HG03159 (cell line): ENCODE results near the gene TRIP6.
A peak's percentile ranks its signal among the peaks of the same experiment; 100 is the strongest.
"Not testable (repeated sequence)": the region's sequence is repeated elsewhere in the genome, so short reads cannot be mapped to it uniquely, and the experiment has no call there.

Source experiments
- ATAC-seq: cut with Tn5 transposase; IDR thresholded peaks from one replicate; pipeline ENCODE4 v1.9.1; 2021; ENCODE audit warnings: mild to moderate bottlenecking, moderate library complexity; ENCODE audit not compliant: unreplicated experiment

The TRIP6 gene

DNA sequence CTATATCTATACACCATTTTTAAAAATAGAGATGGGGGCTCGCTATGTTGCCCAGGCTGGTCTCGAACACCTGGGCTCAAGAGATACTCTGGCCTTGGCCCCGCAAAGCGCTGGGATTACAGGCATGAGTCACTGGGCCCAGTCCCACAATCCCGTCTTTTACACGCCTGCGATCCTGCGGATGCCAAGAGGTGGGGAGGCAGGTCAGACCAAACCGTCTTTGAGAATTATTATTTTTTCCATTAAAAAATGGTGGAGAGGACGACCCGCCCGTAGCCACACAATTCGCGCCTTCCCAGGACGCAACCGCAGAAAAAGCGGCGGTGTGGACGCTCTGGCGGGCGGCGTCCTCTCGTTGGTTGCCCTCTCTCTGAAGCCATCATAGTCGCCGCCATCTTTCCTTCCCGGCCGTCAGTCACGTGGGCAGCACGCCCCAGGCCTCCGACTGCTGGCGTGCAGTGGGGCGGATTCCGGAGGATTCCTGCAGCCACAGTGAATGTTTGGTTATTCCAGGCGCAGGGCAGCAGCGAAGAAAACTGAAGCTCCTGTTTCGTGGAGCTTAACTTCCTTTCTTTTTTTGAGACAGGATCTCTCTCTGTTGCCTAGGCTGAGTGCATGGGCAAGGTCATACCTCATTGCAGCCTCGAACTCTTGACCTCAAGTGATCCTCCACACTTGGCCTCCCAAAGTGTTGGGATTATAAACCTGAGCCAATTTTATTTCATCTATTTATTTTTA lies 29.9 kb upstream of the TRIP6 start:
- peak; percentile 50 for ATAC-seq

- ATAC-seq = no peak
These were observed 27.8 kb upstream of the TRIP6 start for GRCh38 chr7:100839361-100839760.

DNA sequence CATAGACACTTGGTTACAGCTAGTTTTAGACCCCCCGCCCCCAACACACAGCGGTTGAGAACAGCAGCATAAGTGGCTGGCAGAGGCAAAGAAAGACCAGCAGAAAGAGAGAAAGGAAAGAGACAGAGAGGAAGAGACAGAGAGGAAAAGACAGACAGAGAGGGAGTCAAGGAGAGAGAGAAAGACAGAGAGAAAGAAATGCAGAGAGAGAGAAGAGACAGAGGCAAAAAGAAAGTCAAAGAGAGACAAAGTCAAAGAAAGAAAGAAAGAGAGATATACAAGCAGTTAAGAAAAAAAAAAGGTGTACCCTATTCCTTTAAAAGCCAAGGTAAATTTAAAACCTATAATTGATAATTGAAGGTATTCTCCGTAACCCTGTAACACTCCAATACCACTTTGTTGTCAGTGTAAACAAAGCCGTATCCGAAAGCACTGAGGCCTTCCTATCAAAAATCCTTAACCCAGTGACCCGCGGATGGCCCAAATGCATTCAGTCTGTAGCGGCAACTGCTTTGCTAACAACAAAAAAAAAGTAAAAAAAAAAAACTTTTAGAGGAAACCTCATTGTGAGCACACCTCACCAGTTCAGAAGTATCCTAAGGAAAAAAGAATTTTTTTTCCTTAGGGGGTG lies 26.6 kb upstream of the TRIP6 start:
- no peak for ATAC-seq

DNA sequence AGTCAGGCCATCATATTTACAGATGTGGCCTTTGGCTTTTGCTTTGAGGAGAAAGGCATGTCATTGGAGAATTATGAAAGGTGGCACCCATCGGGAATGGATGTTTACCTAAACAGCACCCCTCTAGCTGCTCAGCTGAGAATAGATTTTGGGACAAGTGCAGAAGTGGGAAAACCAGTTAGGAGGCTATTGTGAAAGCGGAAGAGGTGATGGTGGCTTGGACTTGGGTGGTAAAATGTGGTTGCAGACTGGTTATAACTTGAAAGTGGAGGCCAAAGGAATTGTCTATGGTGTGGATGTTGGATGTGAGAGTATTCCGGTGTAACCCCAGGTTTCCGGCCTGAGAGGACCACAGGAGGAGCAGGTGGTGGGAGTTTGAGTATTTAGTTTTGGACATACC lies 19.8 kb upstream of the TRIP6 start:
- ATAC-seq = no peak

GRCh38 chr7:100852048-100852872 lies 14.9 kb upstream of the TRIP6 start, which contains the start of gene SLC12A9:
SLC12A9 (plus strand) TSS chr7:100852713; CDS start chr7:100854198, 1,485 bp downstream.
- ATAC-seq = peak; percentile 86

- no peak for ATAC-seq
These were observed 12.9 kb upstream of the TRIP6 start for GRCh38 chr7:100854146-100854895.

DNA sequence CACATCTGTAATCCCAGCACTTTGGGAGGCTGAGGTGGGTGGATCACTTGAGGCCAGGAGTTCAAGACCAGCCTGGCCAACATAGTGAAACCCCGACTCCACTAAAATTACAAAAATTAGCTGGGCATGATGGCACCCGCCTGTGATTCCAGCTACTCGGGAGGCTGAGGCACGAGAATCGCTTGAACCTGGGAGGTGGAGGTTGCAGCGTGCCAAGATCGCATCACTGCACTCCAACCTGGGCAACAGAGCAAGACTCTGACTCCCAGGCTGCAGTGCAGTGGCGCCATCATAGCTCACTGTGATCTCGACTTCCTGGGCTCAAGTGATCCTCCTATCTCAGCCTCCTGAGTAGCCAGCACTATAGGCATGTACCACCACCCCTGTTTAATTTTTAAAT lies 12.3 kb upstream of the TRIP6 start:
- not testable (repeated sequence) for ATAC-seq

DNA sequence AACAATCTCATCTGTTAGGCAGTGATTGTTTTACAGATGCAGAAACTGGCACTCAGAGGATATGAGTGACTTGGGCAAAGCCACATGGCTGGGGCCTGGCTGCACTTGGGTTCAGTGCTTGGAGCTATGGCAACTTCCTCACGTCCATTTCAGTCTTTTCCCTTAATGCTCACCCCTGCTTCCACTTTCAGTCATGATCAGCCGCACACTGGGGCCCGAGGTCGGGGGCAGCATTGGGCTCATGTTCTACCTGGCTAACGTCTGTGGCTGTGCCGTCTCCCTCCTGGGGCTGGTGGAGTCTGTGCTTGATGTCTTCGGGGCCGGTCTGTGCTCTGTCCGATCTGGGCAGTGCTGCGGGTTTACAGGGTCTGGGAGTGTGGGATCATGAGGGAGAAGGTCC lies 11.7 kb upstream of the TRIP6 start:
- ATAC-seq = no peak

DNA sequence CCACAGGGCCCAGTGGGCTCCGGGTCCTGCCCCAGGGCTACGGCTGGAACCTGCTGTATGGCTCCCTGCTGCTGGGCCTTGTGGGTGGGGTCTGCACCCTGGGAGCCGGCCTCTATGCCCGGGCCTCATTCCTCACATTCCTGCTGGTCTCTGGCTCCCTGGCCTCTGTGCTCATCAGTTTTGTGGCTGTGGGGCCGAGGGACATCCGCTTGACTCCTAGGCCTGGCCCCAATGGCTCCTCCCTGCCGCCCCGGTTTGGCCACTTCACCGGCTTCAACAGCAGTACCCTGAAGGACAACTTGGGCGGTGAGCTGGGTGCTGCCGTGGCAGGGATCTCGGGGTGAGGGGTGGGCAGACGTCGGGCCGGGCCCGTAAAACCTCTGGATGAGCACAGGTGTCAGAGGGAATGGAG lies 10.3 kb upstream of the TRIP6 start:
- no peak for ATAC-seq

DNA sequence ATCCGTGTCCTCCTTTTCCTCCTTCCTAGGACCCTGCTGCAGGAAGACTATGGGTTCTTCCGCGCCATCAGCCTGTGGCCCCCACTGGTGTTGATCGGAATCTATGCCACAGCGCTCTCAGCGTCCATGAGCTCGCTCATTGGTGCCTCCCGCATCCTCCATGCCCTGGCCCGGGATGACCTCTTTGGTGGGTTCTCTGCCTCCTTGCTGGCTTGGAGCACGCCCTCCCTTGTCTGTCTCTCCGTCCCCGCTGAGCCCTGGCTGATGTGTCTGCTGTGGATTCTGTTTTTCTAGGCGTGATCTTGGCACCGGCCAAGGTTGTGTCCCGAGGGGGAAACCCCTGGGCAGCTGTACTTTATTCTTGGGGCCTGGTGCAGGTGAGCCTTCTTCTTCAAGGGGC lies 7.3 kb upstream of the TRIP6 start:
- ATAC-seq = no peak

- no peak for ATAC-seq
These were observed 6.2 kb upstream of the TRIP6 start for GRCh38 chr7:100860702-100861615.

GRCh38 chr7:100861616-100861985 lies 5.6 kb upstream of the TRIP6 start:
- no peak for ATAC-seq

- no peak for ATAC-seq
These were observed 3.7 kb upstream of the TRIP6 start for GRCh38 chr7:100863406-100863950.

- no peak for ATAC-seq
These were observed 2.8 kb upstream of the TRIP6 start for GRCh38 chr7:100864263-100864845.

- ATAC-seq = no peak
These were observed 1.7 kb upstream of the TRIP6 start for GRCh38 chr7:100865372-100865911.

DNA sequence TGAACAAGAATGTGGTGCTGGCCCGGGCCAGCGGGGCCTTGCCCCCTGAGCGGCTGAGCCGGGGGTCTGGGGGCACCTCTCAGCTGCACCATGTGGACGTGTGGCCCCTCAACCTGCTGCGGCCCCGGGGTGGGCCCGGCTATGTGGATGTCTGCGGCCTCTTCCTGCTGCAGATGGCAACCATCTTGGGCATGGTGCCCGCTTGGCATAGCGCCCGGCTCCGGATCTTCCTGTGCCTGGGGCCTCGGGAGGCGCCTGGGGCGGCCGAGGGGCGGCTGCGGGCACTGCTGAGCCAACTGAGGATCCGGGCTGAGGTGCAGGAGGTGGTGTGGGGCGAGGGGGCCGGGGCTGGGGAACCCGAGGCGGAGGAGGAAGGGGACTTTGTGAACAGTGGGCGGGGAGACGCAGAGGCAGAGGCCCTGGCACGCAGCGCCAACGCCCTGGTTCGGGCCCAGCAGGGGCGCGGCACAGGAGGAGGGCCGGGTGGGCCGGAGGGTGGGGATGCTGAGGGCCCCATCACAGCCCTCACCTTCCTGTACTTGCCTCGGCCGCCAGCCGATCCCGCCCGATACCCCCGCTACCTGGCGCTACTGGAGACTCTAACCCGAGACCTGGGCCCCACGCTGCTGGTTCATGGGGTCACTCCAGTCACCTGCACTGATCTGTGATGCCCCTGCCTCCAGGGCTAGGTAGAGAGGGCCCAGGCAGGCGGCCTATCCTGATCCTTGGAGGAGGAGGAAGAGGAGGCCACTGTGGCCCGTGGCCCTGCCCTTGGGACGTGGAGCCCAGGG lies 1.1 kb upstream of the TRIP6 start:
- no peak for ATAC-seq

GRCh38 chr7:100866729-100867039 lies 503 bp upstream of the TRIP6 start:
- ATAC-seq = no peak

DNA sequence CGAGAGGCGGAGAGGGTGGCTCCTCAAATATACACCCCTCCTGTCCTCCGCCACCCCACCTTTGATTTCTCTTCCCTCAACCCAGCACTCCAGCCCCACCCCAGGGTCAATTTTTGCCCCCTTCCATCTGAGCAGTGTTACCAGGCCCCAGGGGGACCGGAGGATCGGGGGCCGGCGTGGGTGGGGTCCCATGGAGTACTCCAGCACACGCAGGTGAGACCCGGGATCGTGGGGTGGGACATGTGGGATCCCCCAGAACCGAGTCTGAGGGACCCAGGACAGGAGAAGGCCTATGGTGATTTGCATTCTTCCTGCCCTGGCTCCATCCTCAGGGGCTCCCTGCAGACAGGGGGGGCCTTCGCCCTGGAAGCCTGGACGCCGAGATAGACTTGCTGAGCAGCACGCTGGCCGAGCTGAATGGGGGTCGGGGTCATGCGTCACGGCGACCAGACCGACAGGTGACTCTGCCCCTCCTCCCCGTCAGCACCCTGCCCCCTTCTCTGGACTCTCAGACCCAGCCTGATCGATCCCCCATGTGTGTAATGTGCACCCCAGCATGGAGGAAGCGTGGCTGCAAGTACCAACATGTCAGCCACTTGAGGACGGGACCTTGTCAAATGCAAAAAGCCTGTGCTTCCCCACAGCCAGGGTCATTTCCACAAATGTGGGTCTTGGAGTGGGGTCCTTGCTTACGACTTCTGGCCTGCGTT lies 744 bp downstream of the TRIP6 start:
- peak; percentile 16 for ATAC-seq
